Measurements from ENCODE around the gene RFC3. TPM values are rescaled to one million over a fixed set of nuclear protein-coding genes. Genes with fewer than 3 reads are reported as not detected.

RFC3 gene
- total and polyA plus RNA-seq, 2 of the 13 experiments (the other 11 are each of a cell fraction or from before 2014, with no cell fraction given), result 16.0 to 55.7 TPM

GRCh38 chr13:33871207-33872004 is 53.5 kb downstream of the RFC3 start (continued):
- TF ChIP-seq, protein P1, sequence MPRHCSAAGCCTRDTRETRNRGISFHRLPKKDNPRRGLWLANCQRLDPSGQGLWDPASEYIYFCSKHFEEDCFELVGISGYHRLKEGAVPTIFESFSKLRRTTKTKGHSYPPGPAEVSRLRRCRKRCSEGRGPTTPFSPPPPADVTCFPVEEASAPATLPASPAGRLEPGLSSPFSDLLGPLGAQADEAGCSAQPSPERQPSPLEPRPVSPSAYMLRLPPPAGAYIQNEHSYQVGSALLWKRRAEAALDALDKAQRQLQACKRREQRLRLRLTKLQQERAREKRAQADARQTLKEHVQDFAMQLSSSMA (CRISPR knock-in tag; IDR thresholded peaks at IDR 0.05), result 0 out of 2 replicates have a peak, but pooled peaks have one; percentile 45
- TF ChIP-seq POLR2A (IDR thresholded peaks at IDR 0.05; ENCODE audit: insufficient read depth in 1 of 2, low read depth in 2 of 2, low read length in 2 of 2) (0 out of 4 replicates have a peak, but pooled peaks have one; percentile 14 to 26), ASH2L (IDR thresholded peaks at IDR 0.05; ENCODE audit: insufficient read length, low read depth, low read length) (peak; percentile 54), ZNF317 (CRISPR knock-in tag; IDR thresholded peaks at IDR 0.05) (peak; percentile 94), DMAP1 (CRISPR knock-in tag; IDR thresholded peaks at IDR 0.05) (0 out of 2 replicates have a peak, but pooled peaks have one; percentile 24), MED1 (CRISPR knock-in tag; IDR thresholded peaks at IDR 0.05) (0 out of 2 replicates have a peak, but pooled peaks have one; percentile 37), ZNF20 (CRISPR knock-in tag; IDR thresholded peaks at IDR 0.05) (no peak), NR2C2 (CRISPR knock-in tag; IDR thresholded peaks at IDR 0.05; ENCODE audit: borderline replicate concordance) (0 out of 2 replicates have a peak, but pooled peaks have one; percentile 4), CEBPB (IDR thresholded peaks at IDR 0.05; ENCODE audit: borderline replicate concordance, low read depth, low read length) (peak; percentile 58), SAP130 (CRISPR knock-in tag; IDR thresholded peaks at IDR 0.05; ENCODE audit: low read depth) (peak; percentile 3; the same call in 1 of the 2 replicates), PITX1 (CRISPR knock-in tag; IDR thresholded peaks at IDR 0.05) (0 out of 2 replicates have a peak, but pooled peaks have one; percentile 45), ZNF547 (CRISPR knock-in tag; IDR thresholded peaks at IDR 0.05) (no peak), POLR2AphosphoS5 (IDR thresholded peaks at IDR 0.05; ENCODE audit: low read depth, low read length) (no peak; the same call in 1 of the 2 replicates), EP300 (IDR thresholded peaks at IDR 0.05; ENCODE audit: low read depth in 2 of 2, low read length in 2 of 2) (peak in 1 of 2 experiments; percentile 35; a peak in 1 of 4 replicates), EP300 (CRISPR knock-in tag; IDR thresholded peaks at IDR 0.05; ENCODE audit: borderline replicate concordance) (no peak), HDAC1 (CRISPR knock-in tag; IDR thresholded peaks at IDR 0.05) (peak; percentile 22; the same call in 1 of the 2 replicates), KAT7 (CRISPR knock-in tag; IDR thresholded peaks at IDR 0.05; ENCODE audit: borderline replicate concordance) (no peak)
- TF ChIP-seq, protein P2, sequence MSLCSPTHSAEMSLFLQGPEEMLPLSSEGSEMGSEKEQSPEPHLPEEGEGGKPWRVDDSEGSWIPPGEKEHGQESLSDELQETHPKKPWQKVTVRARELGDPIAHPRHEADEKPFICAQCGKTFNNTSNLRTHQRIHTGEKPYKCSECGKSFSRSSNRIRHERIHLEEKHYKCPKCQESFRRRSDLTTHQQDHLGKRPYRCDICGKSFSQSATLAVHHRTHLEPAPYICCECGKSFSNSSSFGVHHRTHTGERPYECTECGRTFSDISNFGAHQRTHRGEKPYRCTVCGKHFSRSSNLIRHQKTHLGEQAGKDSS (CRISPR knock-in tag; IDR thresholded peaks at IDR 0.05; ENCODE audit: borderline replicate concordance, low read depth), result no peak
- TF ChIP-seq, protein P3, sequence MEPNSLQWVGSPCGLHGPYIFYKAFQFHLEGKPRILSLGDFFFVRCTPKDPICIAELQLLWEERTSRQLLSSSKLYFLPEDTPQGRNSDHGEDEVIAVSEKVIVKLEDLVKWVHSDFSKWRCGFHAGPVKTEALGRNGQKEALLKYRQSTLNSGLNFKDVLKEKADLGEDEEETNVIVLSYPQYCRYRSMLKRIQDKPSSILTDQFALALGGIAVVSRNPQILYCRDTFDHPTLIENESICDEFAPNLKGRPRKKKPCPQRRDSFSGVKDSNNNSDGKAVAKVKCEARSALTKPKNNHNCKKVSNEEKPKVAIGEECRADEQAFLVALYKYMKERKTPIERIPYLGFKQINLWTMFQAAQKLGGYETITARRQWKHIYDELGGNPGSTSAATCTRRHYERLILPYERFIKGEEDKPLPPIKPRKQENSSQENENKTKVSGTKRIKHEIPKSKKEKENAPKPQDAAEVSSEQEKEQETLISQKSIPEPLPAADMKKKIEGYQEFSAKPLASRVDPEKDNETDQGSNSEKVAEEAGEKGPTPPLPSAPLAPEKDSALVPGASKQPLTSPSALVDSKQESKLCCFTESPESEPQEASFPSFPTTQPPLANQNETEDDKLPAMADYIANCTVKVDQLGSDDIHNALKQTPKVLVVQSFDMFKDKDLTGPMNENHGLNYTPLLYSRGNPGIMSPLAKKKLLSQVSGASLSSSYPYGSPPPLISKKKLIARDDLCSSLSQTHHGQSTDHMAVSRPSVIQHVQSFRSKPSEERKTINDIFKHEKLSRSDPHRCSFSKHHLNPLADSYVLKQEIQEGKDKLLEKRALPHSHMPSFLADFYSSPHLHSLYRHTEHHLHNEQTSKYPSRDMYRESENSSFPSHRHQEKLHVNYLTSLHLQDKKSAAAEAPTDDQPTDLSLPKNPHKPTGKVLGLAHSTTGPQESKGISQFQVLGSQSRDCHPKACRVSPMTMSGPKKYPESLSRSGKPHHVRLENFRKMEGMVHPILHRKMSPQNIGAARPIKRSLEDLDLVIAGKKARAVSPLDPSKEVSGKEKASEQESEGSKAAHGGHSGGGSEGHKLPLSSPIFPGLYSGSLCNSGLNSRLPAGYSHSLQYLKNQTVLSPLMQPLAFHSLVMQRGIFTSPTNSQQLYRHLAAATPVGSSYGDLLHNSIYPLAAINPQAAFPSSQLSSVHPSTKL (CRISPR knock-in tag; IDR thresholded peaks at IDR 0.05), result 0 out of 2 replicates have a peak, but pooled peaks have one; percentile 46
- TF ChIP-seq, protein P4, sequence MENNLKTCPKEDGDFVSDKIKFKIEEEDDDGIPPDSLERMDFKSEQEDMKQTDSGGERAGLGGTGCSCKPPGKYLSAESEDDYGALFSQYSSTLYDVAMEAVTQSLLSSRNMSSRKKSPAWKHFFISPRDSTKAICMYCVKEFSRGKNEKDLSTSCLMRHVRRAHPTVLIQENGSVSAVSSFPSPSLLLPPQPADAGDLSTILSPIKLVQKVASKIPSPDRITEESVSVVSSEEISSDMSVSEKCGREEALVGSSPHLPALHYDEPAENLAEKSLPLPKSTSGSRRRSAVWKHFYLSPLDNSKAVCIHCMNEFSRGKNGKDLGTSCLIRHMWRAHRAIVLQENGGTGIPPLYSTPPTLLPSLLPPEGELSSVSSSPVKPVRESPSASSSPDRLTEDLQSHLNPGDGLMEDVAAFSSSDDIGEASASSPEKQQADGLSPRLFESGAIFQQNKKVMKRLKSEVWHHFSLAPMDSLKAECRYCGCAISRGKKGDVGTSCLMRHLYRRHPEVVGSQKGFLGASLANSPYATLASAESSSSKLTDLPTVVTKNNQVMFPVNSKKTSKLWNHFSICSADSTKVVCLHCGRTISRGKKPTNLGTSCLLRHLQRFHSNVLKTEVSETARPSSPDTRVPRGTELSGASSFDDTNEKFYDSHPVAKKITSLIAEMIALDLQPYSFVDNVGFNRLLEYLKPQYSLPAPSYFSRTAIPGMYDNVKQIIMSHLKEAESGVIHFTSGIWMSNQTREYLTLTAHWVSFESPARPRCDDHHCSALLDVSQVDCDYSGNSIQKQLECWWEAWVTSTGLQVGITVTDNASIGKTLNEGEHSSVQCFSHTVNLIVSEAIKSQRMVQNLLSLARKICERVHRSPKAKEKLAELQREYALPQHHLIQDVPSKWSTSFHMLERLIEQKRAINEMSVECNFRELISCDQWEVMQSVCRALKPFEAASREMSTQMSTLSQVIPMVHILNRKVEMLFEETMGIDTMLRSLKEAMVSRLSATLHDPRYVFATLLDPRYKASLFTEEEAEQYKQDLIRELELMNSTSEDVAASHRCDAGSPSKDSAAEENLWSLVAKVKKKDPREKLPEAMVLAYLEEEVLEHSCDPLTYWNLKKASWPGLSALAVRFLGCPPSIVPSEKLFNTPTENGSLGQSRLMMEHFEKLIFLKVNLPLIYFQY (CRISPR knock-in tag; IDR thresholded peaks at IDR 0.05; ENCODE audit: borderline replicate concordance), result no peak
